SK-N-SH (cell line): ENCODE measurements around the gene SLC1A7. TPM values are rescaled to one million over a fixed set of nuclear protein-coding genes. Genes with fewer than 3 reads are reported as not detected.

ENCODE experiments used
- CTCF ChIA-PET: fragments of 300-600, 350-600 bp; formaldehyde crosslinking; extraction: SDS; loops from one replicate; lab custom pipeline; 2021; lab: Yijun Ruan, JAX
- POLR2A ChIA-PET: fragments of 350-600 bp; sonication (Branson Sonifier 250); formaldehyde crosslinking; extraction: SDS; loops from one replicate; lab custom pipeline; 2020; ENCODE audit warnings: antibody characterized with exemption, inconsistent platforms; lab: Yijun Ruan, JAX
- DNase-seq: peaks from one replicate; pipeline ENCODE4 v3.0.0; 2012
- H2AFZ ChIP-seq: fragments of 200-600 bp; sonication (generic); 2 replicates; pipeline ENCODE4 v1.8.1; 2016; ENCODE audit warnings: antibody characterized with exemption, mild to moderate bottlenecking, low read depth
- H3F3A ChIP-seq: fragments of 200-600 bp; sonication (generic); replicated peaks from 2 replicates; pipeline ENCODE3; 2016; ENCODE audit warnings: antibody characterized with exemption, mild to moderate bottlenecking; ENCODE audit not compliant: insufficient read depth
- H3K27ac ChIP-seq, 2 experiments: fragments of 200-500 bp in 1 of 2; fragments of 200-600 bp in 1 of 2; sonication (Bioruptor generic) in 1 of 2; sonication (generic), shearing (Covaris generic) in 1 of 2; 2 replicates each; pipeline versions ENCODE4 v1.5.1 to v1.6.1; 2014 to 2016; ENCODE audit warnings: low read depth in 2 of 2, inconsistent platforms in 1 of 2, low read length in 1 of 2, mild to moderate bottlenecking in 1 of 2, mixed read lengths in 1 of 2
- H3K27me3 ChIP-seq: fragments of 200-600 bp; sonication (generic), shearing (Covaris generic); 2 replicates; pipeline ENCODE4 v1.6.1; 2016; ENCODE audit warnings: mixed run types; ENCODE audit not compliant: insufficient read depth
- H3K36me3 ChIP-seq, 2 experiments: fragments of 200-500 bp in 1 of 2; fragments of 200-600 bp in 1 of 2; sonication (Bioruptor generic) in 1 of 2; sonication (generic) in 1 of 2; replicated peaks in 1 of 2; 2 replicates each; pipeline versions ENCODE3 to v1.5.1; 2014 to 2016; ENCODE audit warnings: low read length in 1 of 2, mild to moderate bottlenecking in 1 of 2; ENCODE audit not compliant: insufficient read depth in 2 of 2, control insufficient read depth in 1 of 2
- H3K4me1 ChIP-seq, 2 experiments: fragments of 200-500 bp in 1 of 2; fragments of 200-600 bp in 1 of 2; sonication (Bioruptor generic) in 1 of 2; sonication (generic), shearing (Covaris generic) in 1 of 2; 2 replicates each; pipeline versions ENCODE4 v1.5.1 to v1.6.1; 2014 to 2016; ENCODE audit warnings: low read depth in 1 of 2, low read length in 1 of 2, mixed run types in 1 of 2; ENCODE audit not compliant: insufficient read depth in 2 of 2, control insufficient read depth in 1 of 2
- H3K4me2 ChIP-seq: fragments of 200-600 bp; sonication (generic), shearing (Covaris generic); 2 replicates; pipeline ENCODE4 v1.6.1; 2017; ENCODE audit warnings: mixed run types
- H3K4me3 ChIP-seq, 2 experiments: fragments of 200-500 bp in 1 of 2; fragments of 200-600 bp in 1 of 2; sonication (Bioruptor generic) in 1 of 2; sonication (generic), shearing (Covaris generic) in 1 of 2; 2 replicates each; pipeline versions ENCODE4 v1.5.1 to v1.8.1; 2014 to 2016; ENCODE audit warnings: low read depth in 2 of 2, inconsistent platforms in 1 of 2, low read length in 1 of 2, mild to moderate bottlenecking in 1 of 2, mixed read lengths in 1 of 2, moderate library complexity in 1 of 2
- H3K79me2 ChIP-seq: fragments of 200-600 bp; sonication (generic); 2 replicates; pipeline ENCODE4 v1.8.1; 2017; ENCODE audit warnings: mild to moderate bottlenecking; ENCODE audit not compliant: insufficient read depth
- H3K9ac ChIP-seq: fragments of 200-600 bp; sonication (generic); 2 replicates; pipeline ENCODE4 v1.6.1; 2017; ENCODE audit warnings: mixed run types
- H3K9me2 ChIP-seq: fragments of 200-600 bp; sonication (generic); 2 replicates; pipeline ENCODE4 v1.6.1; 2017; ENCODE audit warnings: mixed run types
- H3K9me3 ChIP-seq: fragments of 200-600 bp; sonication (generic); 2 replicates; pipeline ENCODE4 v1.6.1; 2017; ENCODE audit warnings: mixed run types, mild to moderate bottlenecking, moderate library complexity
- H4K20me1 ChIP-seq: fragments of 200-600 bp; sonication (generic); 2 replicates; pipeline ENCODE4 v1.6.1; 2017; ENCODE audit warnings: mild to moderate bottlenecking, mixed run types; ENCODE audit not compliant: insufficient read depth
- CHD2 ChIP-seq: fragments of 150-350 bp; IDR thresholded peaks from 2 replicates; pipeline ENCODE4 v1.6.1; 2018; ENCODE audit warnings: low read length; ENCODE audit not compliant: partially characterized antibody
- FOXJ3 ChIP-seq: sonication (generic); formaldehyde crosslinking; IDR thresholded peaks from 2 replicates; pipeline ENCODE4 v1.5.1; 2020; ENCODE audit warnings: mild to moderate bottlenecking, missing genetic modification reagents
- FOXM1 ChIP-seq: IDR thresholded peaks from 2 replicates; pipeline ENCODE4 v1.4.0; 2012; ENCODE audit warnings: low read depth, mild to moderate bottlenecking
- GABPA ChIP-seq: IDR thresholded peaks from 2 replicates; pipeline ENCODE4 v1.4.0; 2012; ENCODE audit warnings: low read depth, mild to moderate bottlenecking
- GATA2 ChIP-seq: sonication (generic); formaldehyde crosslinking; IDR thresholded peaks from 2 replicates; pipeline ENCODE4 v1.5.0; 2020; ENCODE audit warnings: mild to moderate bottlenecking, missing genetic modification reagents
- MXI1 ChIP-seq: IDR thresholded peaks from 2 replicates; pipeline ENCODE4 v1.6.1; 2012; ENCODE audit warnings: mild to moderate bottlenecking, low read depth, low read length, improper control_type of control experiment
- RAD21 ChIP-seq: IDR thresholded peaks from 2 replicates; pipeline ENCODE4 v1.6.1; 2012; ENCODE audit warnings: mild to moderate bottlenecking, low read length
- RXRA ChIP-seq: IDR thresholded peaks from 2 replicates; pipeline ENCODE4 v1.4.0; 2012; ENCODE audit warnings: low read depth, mild to moderate bottlenecking, borderline replicate concordance
- SMC3 ChIP-seq: IDR thresholded peaks from 2 replicates; pipeline ENCODE4 v1.6.1; 2012; ENCODE audit warnings: low read depth, low read length, improper control_type of control experiment
- TCF12 ChIP-seq: IDR thresholded peaks from 2 replicates; pipeline ENCODE4 v1.4.0; 2012
- TEAD4 ChIP-seq: IDR thresholded peaks from 2 replicates; pipeline ENCODE4 v1.4.0; 2012; ENCODE audit warnings: mild to moderate bottlenecking, borderline replicate concordance; ENCODE audit not compliant: insufficient read depth
- YY1 ChIP-seq: IDR thresholded peaks from 2 replicates; pipeline ENCODE4 v1.4.0; 2012; ENCODE audit warnings: low read depth, mild to moderate bottlenecking
- WGBS: methylation state at CpG from one replicate; pipeline ENCODE4 v1.1.6; 2017; ENCODE audit warnings: low lambda C conversion rate; 5-methylcytosine and 5-hydroxymethylcytosine counted together
- polyA plus RNA-seq, 3 experiments: library from polyadenylated mRNA; depleted of rRNA; stranded (reverse); fragments of >200 nt; gene quantifications; 2 replicates each; pipeline ENCODE4 v1.2.3, GENCODE V29; 2012
- TF ChIP-seq, protein P1 (sequence below): IDR thresholded peaks from 2 replicates; pipeline ENCODE4 v1.6.1; 2012; ENCODE audit warnings: mild to moderate bottlenecking, low read depth, low read length, moderate library complexity
- TF ChIP-seq, protein P2 (sequence below): IDR thresholded peaks from 2 replicates; pipeline ENCODE4 v1.4.0; 2012; ENCODE audit warnings: low read depth

SLC1A7 gene
- polyA plus RNA-seq, 1 of the 3 experiments (the other 2 are of a cell fraction): not detected

DNA sequence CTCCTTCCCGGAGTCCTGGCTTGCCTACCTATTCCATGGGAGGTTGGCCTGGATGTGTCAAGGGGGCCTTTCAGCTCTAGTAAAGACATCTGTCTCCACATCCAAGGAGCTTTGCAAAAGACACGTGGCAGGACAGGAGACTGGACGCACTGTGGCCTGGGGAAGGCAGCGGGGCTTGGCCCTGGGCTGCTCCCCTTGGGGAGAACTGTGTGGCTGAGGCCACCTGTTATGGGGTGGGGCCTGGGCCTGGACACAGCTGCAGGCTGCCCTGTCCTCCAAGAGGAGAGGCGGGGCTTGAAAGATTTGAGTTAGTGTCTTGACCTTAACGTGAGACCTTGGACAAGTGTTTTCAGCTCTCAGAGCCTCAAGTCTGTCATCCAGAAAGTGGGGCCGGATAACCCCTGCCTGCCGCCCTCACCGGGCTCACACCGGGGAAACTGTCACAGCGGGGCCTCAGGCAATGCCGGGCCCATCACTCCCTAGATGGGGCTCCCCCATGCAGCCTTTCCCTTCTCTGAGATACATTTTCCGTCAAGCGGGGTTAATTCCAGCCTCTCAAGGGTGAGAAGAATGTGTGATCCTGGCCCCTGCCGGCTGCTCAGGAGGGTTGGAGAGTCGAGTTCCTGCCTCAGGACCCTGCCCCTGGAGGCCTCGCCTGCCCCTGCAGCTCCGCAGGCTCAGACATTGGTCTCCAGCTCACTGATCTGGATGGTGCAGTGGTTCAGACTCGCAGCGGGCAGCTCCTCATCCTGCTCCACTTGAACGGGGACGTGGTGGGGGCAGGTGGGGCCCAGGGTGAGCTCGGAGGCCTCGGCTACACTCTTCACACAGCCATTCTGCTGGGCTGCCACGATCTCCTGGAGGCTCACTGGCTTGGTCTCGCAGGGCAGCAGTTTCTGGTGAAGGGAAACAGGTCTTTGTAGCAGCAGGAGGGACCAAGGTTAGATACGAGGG, 54.8 kb downstream of the SLC1A7 start:
- no peaks in the 10 kb centered on the region for H3K9me2 ChIP-seq
- no peaks in the 10 kb centered on the region for H3K9me3 ChIP-seq
- ChIA-PET POLR2A (no interaction called here), CTCF (interaction anchor here (0.7 to 1.9 kb wide), 4 partner anchors 32 to 97 kb away, joined by 3 to 5 read pairs (median 3); no protein-coding TSS in a partner anchor)
- H3K36me3 ChIP-seq: no peaks in the 10 kb centered on the region
- WGBS: 92% methylated on average over 23 of the region's 27 CpGs
- no peak overlapping the region for H3K9ac ChIP-seq
- no peak overlapping the region for H3K4me2 ChIP-seq
- peak; percentile 21 for DNase-seq
- H2AFZ ChIP-seq: no peak overlapping the region
- H3K4me3 ChIP-seq: no peak overlapping the region
- H3K27me3 ChIP-seq: no peaks in the 10 kb centered on the region
- TF ChIP-seq, protein P1, sequence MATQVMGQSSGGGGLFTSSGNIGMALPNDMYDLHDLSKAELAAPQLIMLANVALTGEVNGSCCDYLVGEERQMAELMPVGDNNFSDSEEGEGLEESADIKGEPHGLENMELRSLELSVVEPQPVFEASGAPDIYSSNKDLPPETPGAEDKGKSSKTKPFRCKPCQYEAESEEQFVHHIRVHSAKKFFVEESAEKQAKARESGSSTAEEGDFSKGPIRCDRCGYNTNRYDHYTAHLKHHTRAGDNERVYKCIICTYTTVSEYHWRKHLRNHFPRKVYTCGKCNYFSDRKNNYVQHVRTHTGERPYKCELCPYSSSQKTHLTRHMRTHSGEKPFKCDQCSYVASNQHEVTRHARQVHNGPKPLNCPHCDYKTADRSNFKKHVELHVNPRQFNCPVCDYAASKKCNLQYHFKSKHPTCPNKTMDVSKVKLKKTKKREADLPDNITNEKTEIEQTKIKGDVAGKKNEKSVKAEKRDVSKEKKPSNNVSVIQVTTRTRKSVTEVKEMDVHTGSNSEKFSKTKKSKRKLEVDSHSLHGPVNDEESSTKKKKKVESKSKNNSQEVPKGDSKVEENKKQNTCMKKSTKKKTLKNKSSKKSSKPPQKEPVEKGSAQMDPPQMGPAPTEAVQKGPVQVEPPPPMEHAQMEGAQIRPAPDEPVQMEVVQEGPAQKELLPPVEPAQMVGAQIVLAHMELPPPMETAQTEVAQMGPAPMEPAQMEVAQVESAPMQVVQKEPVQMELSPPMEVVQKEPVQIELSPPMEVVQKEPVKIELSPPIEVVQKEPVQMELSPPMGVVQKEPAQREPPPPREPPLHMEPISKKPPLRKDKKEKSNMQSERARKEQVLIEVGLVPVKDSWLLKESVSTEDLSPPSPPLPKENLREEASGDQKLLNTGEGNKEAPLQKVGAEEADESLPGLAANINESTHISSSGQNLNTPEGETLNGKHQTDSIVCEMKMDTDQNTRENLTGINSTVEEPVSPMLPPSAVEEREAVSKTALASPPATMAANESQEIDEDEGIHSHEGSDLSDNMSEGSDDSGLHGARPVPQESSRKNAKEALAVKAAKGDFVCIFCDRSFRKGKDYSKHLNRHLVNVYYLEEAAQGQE: no peak
- no peak for TF ChIP-seq GABPA
- TF ChIP-seq GATA2 (CRISPR knock-in tag): no peak
- no peak for TF ChIP-seq TEAD4
- TF ChIP-seq CHD2: no peak
- no peak for TF ChIP-seq FOXM1
- TF ChIP-seq MXI1: no peak
- TF ChIP-seq, protein P2, sequence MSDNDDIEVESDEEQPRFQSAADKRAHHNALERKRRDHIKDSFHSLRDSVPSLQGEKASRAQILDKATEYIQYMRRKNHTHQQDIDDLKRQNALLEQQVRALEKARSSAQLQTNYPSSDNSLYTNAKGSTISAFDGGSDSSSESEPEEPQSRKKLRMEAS: no peak
- no peak for TF ChIP-seq YY1
- TF ChIP-seq TCF12: no peak
- no peak for TF ChIP-seq SMC3
- no peak for TF ChIP-seq RAD21
- TF ChIP-seq FOXJ3: no peak
- TF ChIP-seq RXRA: no peak
- no peaks in the 10 kb centered on the region for H3F3A ChIP-seq
- no peaks in the 10 kb centered on the region for H3K79me2 ChIP-seq
- peaks cover 3 to 36% of the 10 kb centered on the region in 2 experiments; a peak in 1 of 4 replicates for H3K4me1 ChIP-seq
- no peaks in the 10 kb centered on the region for H4K20me1 ChIP-seq
- peak overlapping the region in 1 of 2 experiments; percentile 32; a peak in 1 of 4 replicates for H3K27ac ChIP-seq
